Measurements from ENCODE around the gene MGRN1.

- no peak for TF ChIP-seq CTCF (IDR thresholded peaks at IDR 0.05; ENCODE audit: insufficient read depth, low read depth, low read length)
- no peak for TF ChIP-seq EZH2 (IDR thresholded peaks at IDR 0.05; ENCODE audit: insufficient read depth, low read length)
These were observed 23.4 kb upstream of the MGRN1 start for GRCh38 chr16:4601036-4601863.

All from astrocyte (in vitro differentiated cells and primary cell).